ENCODE results near the gene FAM89B. TPM values are rescaled to one million over a fixed set of nuclear protein-coding genes. Genes with fewer than 3 reads are reported as not detected.

The FAM89B gene
- total RNA-seq, 1 donor: 31.5 TPM

DNA sequence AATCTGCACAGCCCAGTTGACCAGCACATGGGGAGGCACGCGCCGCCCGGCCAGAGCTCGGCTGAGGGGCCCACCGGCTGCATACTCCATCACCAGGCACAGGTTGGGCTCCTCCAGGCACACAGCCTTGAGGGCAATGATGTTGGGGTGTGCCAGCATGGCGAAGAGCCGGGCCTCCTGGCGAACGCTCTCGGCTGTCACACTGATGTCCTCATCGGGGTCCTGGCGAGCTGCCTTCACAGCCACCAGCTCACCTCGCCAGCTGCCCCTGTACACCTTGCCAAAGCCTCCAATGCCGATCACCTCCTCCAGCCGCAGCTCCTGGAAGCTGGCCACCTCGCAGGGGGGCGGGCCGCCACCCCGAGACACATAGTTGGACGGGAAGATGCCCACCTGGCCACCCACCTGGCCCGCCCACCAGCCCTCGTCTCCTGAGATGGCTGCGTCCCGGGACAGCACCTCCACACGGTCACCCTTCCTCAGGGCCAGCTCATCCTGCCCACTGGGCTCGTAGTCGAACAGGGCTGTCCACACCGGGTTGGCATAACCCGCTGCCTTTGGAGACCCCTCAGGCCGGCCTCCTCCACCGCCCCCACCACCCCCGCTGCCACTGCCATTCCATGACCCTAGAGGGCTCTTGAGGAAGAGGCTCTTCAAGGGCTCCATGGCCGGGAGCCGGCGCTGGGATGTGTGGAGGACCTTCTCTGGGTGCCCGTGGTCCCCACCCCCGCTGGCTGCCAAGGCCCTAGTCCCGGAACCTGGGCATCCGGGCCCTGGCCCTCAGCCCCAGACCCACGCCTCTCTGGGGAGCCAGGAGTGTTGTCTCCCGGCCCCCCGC is 41.0 kb downstream of the FAM89B start:
- peaks cover 36% of the 10 kb centered on the region for H3K4me1 ChIP-seq (ENCODE audit: insufficient read depth, low read length)
- peaks cover 18% of the 10 kb centered on the region for H3K36me3 ChIP-seq (ENCODE audit: insufficient read depth, low read length)
- H3K79me2 ChIP-seq (ENCODE audit: insufficient read depth, low read length): peaks cover 88% of the 10 kb centered on the region
- H4K20me1 ChIP-seq (ENCODE audit: insufficient read depth, low read length): peaks cover 56% of the 10 kb centered on the region
- peak overlapping the region; percentile 94 for H3K4me2 ChIP-seq (ENCODE audit: insufficient read depth, low read length)
- DNase-seq (ENCODE audit: insufficient read length, low spot score, missing footprints): peak; percentile 89
- peak overlapping the region; percentile 92 for H3K27ac ChIP-seq (ENCODE audit: low read depth, low read length)
- H3K4me3 ChIP-seq (ENCODE audit: insufficient read depth, low read length): peak overlapping the region; percentile 93
- H3K9me3 ChIP-seq (ENCODE audit: low read depth, low read length): no peaks in the 10 kb centered on the region
- TF ChIP-seq, protein P1, sequence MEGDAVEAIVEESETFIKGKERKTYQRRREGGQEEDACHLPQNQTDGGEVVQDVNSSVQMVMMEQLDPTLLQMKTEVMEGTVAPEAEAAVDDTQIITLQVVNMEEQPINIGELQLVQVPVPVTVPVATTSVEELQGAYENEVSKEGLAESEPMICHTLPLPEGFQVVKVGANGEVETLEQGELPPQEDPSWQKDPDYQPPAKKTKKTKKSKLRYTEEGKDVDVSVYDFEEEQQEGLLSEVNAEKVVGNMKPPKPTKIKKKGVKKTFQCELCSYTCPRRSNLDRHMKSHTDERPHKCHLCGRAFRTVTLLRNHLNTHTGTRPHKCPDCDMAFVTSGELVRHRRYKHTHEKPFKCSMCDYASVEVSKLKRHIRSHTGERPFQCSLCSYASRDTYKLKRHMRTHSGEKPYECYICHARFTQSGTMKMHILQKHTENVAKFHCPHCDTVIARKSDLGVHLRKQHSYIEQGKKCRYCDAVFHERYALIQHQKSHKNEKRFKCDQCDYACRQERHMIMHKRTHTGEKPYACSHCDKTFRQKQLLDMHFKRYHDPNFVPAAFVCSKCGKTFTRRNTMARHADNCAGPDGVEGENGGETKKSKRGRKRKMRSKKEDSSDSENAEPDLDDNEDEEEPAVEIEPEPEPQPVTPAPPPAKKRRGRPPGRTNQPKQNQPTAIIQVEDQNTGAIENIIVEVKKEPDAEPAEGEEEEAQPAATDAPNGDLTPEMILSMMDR (IDR thresholded peaks at IDR 0.05; ENCODE audit: extremely low read depth, low read depth, low read length): no peak
- H2AFZ ChIP-seq (ENCODE audit: low read length): no peak overlapping the region
- no peaks in the 10 kb centered on the region for H3K27me3 ChIP-seq (ENCODE audit: insufficient read depth, low read length)

DNA sequence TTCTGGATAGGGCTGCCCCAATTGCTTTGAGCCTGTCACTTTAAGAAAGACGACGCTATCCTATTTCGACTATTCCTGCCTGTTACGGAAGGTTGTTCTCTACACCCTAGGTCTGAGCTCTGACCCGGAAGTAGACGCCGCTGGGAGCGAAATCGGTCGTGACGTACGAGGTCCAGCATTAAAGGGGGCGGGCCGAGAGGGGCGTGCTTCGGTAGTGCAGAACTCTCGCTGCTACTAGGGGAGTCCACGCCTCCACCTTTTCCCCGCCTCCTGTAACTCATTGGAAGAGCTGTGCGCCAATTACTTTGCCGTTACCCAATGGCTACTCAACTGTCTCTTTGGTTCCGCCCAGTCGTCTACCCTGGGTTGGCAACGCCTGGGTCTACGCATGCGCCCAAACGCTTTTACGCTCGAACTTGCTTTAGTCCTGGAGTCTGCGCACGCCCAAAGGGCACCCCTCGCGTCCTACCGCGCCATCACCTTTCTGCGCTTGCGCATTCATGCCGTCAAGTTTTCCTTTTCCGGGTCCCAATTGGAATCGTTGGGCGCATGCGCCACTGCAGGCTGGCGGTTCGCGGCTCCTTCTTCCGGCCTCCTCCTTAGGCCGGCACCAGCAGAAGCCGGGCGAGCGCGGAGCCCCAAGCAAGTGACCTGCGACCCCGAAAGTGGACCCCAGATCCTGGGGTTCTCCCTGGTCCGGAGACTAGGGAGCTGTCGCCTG is 43.1 kb downstream of the FAM89B start, which contains the start of gene PCNX3:
Gene PCNX3, plus strand, starts transcription at position 548 of the 721 bp plus-strand sequence. CDS start 536 bp downstream, outside the sequence.
- Histone ChIP-seq H3K27me3 (ENCODE audit: insufficient read depth, low read length) (no peaks in the 10 kb centered on the region), H3K4me1 (ENCODE audit: insufficient read depth, low read length) (peaks cover 28% of the 10 kb centered on the region), H3K4me2 (ENCODE audit: insufficient read depth, low read length) (peak within 1 kb of the TSS; percentile 94), H3K79me2 (ENCODE audit: insufficient read depth, low read length) (peaks cover 90% of the 10 kb centered on the region), H4K20me1 (ENCODE audit: insufficient read depth, low read length) (peaks cover 47% of the 10 kb centered on the region), H3K9me3 (ENCODE audit: low read depth, low read length) (no peaks in the 10 kb centered on the region), H3K36me3 (ENCODE audit: insufficient read depth, low read length) (peaks cover 32% of the 10 kb centered on the region), H3K4me3 (ENCODE audit: insufficient read depth, low read length) (peak within 1 kb of the TSS; percentile 93), H3K27ac (ENCODE audit: low read depth, low read length) (peak within 1 kb of the TSS; percentile 92), H2AFZ (ENCODE audit: low read length) (peak within 1 kb of the TSS; percentile 88)
- peak; percentile 100 for DNase-seq (ENCODE audit: insufficient read length, low spot score, missing footprints)
- TF ChIP-seq, protein P1 (IDR thresholded peaks at IDR 0.05; ENCODE audit: extremely low read depth, low read depth, low read length): no peak

DNA sequence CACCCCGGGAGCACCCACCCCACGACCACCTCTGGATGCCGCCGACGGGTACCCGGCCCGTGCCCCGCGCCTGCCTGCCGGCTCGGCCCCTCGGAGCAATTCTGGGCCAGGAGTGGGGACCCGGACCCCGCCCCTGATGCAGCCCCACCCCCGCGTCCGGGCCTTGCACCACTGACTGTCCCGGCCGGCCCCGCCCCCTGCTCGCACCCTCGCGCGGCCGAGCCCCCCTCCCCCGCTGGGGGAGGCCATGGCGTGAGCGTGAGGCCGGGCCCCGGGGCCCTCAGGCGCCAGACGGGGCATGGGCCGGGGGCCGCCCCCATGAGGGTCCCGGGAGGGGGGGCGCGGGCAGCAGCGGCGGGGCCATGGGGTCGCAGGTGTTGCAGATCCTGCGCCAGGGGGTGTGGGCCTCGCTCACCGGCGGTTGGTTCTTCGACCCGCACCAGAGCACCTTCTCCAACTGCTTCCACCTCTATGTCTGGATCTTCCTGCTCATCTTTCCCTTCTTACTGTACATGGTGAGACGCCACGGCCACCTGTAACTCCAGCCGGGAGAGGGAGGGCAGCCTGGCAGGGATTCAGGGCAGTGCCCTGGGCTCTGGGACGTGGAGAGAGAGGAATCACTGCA is 43.7 kb downstream of the FAM89B start:
- DNase-seq (ENCODE audit: insufficient read length, low spot score, missing footprints): peak; percentile 97
- Histone ChIP-seq H3K79me2 (ENCODE audit: insufficient read depth, low read length) (peaks cover 89% of the 10 kb centered on the region), H3K27ac (ENCODE audit: low read depth, low read length) (peak overlapping the region; percentile 63), H3K4me3 (ENCODE audit: insufficient read depth, low read length) (peak overlapping the region; percentile 83), H3K4me1 (ENCODE audit: insufficient read depth, low read length) (peaks cover 28% of the 10 kb centered on the region), H3K27me3 (ENCODE audit: insufficient read depth, low read length) (no peaks in the 10 kb centered on the region), H3K9me3 (ENCODE audit: low read depth, low read length) (no peaks in the 10 kb centered on the region), H3K4me2 (ENCODE audit: insufficient read depth, low read length) (peak overlapping the region; percentile 88), H4K20me1 (ENCODE audit: insufficient read depth, low read length) (peaks cover 41% of the 10 kb centered on the region), H2AFZ (ENCODE audit: low read length) (no peak overlapping the region), H3K36me3 (ENCODE audit: insufficient read depth, low read length) (peaks cover 37% of the 10 kb centered on the region)
- TF ChIP-seq, protein P1 (IDR thresholded peaks at IDR 0.05; ENCODE audit: extremely low read depth, low read depth, low read length): no peak
